A375 (cell line): ENCODE results near the gene ICAM3. TPM values are rescaled to one million over a fixed set of nuclear protein-coding genes. Genes with fewer than 3 reads are reported as not detected.

Experiments used
- small RNA-seq: library from RNA; depleted of rRNA; stranded (forward); fragments of <200 nt; gene quantifications from one replicate; pipeline ENCODE3, GENCODE V24; 2014
- total RNA-seq: library from RNA; depleted of rRNA; stranded (reverse); fragments of >200 nt; shearing (Covaris generic); gene quantifications from 2 replicates; pipeline ENCODE4 v1.2.3, GENCODE V29; 2014; rRNA removed

Gene ICAM3, protein sequence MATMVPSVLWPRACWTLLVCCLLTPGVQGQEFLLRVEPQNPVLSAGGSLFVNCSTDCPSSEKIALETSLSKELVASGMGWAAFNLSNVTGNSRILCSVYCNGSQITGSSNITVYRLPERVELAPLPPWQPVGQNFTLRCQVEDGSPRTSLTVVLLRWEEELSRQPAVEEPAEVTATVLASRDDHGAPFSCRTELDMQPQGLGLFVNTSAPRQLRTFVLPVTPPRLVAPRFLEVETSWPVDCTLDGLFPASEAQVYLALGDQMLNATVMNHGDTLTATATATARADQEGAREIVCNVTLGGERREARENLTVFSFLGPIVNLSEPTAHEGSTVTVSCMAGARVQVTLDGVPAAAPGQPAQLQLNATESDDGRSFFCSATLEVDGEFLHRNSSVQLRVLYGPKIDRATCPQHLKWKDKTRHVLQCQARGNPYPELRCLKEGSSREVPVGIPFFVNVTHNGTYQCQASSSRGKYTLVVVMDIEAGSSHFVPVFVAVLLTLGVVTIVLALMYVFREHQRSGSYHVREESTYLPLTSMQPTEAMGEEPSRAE
- total RNA-seq, result 12.8 and 19.7 TPM in 2 replicates

DNA sequence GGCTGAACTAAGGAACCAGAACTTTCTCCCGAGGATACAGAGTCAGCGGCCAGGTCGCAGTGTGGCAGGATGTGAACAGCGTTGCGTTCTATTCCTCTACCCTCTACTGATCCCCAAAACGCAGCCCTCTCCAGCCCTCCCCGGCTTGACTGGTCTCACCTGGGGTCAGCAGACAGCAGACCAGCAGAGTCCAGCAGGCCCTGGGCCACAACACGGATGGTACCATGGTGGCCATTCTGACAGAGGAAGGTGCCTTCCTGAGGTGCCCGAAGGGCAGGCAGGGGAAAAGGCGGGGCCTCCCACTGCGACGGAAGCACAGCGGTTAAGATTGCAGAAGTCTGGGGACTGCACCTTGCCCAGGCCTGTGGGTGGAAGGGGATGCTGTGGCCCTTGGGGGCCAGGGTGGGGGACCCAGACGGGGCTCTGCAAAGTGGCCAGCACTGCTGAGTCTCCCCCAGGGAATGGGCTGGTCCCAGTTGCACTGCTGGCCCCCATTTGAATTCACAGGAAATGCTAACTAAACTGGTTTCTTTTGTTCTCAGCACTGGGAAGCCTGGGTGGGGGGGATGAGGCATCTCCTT, at the start of gene ICAM3:
ICAM3 (minus strand) TSS at position 245 of the 581 bp plus-strand sequence; CDS start at position 235, 10 bp downstream.

DNA sequence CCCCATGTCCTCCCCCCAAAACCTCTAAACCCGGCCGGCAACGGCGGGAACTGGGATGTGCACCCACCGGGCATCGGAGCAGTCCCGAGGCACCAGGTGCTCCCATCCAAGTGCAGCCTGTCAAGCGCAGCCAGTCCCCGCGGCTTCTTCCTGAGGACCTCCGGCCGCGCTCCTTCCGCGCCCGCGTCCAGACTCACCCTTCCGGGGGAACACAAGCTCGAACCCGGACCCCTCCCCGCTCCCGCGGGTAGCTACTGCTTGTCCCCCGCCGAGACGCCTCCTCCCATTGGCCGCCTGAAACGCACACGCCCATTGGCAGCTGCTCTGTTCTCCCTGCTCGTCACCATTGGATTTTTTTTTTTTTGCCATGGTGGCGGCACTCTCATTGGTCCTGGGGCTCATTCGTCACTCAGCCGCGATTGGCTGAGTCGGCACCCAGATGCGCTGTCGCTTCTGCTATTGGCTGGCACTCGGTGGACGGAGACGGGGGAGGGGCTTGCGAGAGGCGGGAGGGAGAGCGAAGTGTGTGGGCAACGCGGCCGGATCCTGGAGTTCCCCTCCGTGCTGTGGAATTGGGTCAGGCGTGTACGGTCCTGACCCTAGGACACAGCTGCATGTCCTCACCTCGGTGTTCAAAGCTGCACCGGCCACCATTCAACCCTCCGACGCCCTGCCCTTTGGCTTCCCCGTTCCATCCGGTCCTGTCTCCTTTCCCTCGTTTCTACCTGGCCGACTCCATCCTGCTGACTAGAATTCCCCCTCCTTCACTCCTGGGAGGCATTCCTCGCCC, 41.1 kb upstream of the ICAM3 start, which contains the start of gene TYK2:
TYK2 (minus strand) TSS at position 260 of the 790 bp plus-strand sequence. CDS start 2,166 bp downstream, outside the sequence.

DNA sequence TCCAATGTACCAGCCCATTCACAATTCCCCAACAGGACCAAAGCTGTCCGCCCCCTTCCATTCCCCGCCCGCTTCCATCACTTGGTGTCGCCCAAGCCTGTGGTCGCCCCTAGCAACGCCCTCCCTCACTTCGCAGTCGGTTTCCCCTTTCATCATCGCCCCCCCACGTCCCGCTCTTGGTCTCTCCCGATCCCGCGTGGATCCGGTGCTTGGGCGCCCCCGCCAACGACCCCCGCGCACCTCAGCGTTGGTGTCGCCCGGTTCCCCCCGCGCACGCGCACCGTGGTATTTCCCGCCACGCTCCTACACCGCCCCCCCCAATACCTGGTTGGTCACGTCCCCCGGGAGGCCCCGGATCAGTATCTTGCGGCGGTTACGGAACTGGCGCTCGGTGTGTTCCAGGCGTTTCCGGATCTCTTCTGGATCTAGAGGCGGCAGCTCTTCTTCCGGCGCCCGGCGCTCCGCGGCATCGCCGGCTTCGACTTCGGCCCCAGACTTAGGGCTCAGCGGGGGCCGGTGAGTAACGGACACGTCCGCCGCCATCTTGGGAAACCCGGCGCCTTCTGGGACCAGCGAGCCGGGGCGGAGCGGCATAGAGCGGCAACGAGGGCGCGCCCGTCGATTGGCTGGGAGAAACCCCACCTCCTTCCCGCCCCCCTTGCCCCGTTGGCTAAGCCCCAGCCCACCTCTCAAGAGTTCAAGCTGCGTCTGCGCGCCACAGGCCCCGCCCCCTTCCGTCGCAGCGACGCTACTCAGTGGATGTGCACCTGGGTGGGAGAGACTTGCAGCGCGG, 6.3 kb downstream of the ICAM3 start, which contains the start of gene RAVER1:
RAVER1 (minus strand) TSS at position 565 of the 793 bp plus-strand sequence; CDS start at position 543, 22 bp downstream.

DNA sequence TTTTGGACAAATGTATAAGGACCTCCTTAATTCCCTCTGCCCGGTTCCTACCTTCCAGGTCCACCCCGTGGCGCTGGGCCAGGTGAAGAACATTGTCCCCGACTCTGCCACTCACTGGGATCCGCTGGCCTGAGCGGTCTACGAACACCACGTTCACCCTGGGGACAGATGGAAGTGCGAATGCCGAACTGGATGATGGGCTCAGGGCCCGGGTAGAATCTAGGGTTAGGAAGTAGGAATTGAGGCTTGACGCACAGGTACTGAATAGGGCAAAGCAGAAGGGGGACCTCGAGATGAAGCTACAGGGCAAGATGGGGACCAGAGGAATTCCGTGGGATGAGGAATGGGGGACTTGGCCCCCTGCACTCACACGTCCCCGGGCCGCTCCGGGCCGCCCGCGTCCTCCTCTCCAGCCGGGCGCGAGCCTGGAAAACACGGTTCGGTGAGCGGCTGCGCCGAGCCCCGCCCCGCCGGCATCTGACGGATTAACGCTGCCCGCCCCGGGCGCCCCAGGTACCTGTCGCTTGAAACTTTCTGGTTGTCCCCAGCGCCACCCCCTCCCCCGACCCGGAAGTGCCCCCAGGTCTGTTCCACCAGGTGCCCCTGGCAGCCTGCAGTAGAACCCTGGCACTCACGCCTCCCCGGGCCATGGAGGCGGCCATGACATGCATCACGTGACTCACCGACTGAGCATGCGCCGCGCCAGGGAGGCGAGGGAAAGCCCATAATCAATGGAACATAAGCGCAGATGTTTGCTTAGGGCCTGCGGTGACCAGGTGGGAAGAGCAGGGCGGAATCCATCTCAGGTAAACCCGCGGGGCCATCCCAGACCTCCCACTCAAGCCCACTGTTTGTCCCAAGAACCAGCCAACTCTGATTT, 23.8 kb downstream of the ICAM3 start, which contains the start of gene FDX2:
FDX2 (minus strand) TSS at position 681 of the 880 bp plus-strand sequence; CDS start at position 662, 19 bp downstream.

DNA sequence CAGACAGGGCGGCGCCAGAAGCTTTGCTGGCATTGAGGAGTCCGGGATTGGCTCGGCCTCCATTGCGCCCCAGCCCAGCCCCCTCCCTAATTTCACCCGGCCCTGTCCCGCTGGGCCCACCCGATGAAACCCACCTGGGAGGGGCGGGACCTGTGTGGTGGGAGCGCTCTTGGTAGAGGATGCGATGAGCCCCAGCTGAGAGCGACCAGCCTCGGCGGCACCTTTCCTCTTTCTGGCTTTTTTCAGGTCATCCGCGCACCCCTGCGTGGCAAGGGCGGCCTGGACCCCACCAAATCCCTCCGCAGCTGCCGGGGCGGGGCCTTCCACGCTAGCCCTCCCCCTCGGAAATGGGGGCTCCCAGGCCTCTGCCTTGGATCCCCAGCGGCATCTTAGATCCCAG, 30.0 kb downstream of the ICAM3 start, which contains the start of gene ZGLP1:
ZGLP1 (minus strand) TSS at position 393 of the 400 bp plus-strand sequence.

DNA sequence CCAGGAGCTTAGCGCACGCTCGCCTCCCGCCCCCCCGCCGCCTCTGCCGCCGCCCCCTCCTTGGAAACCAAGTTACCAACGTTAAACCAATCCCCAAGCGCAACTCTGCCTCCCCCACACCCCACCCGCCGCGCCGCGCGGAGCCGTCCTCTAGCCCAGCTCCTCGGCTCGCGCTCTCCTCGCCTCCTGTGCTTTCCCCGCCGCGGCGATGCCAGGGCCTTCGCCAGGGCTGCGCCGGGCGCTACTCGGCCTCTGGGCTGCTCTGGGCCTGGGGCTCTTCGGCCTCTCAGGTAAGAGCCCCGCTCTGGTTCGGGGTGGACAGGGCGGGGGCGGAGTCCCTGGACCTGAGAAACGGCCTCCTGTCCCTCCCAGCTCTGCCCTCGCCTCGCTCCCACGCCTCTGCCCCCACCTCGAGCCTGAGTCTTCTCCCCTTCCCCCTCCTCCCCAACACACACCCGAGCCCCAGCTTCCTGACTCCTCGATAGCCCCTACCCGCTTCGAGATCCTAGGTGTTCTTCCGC, 49.5 kb downstream of the ICAM3 start, which contains the start of gene ICAM5:
ICAM5 (plus strand) TSS at position 117 of the 521 bp plus-strand sequence; CDS start at position 209, 92 bp downstream.

DNA sequence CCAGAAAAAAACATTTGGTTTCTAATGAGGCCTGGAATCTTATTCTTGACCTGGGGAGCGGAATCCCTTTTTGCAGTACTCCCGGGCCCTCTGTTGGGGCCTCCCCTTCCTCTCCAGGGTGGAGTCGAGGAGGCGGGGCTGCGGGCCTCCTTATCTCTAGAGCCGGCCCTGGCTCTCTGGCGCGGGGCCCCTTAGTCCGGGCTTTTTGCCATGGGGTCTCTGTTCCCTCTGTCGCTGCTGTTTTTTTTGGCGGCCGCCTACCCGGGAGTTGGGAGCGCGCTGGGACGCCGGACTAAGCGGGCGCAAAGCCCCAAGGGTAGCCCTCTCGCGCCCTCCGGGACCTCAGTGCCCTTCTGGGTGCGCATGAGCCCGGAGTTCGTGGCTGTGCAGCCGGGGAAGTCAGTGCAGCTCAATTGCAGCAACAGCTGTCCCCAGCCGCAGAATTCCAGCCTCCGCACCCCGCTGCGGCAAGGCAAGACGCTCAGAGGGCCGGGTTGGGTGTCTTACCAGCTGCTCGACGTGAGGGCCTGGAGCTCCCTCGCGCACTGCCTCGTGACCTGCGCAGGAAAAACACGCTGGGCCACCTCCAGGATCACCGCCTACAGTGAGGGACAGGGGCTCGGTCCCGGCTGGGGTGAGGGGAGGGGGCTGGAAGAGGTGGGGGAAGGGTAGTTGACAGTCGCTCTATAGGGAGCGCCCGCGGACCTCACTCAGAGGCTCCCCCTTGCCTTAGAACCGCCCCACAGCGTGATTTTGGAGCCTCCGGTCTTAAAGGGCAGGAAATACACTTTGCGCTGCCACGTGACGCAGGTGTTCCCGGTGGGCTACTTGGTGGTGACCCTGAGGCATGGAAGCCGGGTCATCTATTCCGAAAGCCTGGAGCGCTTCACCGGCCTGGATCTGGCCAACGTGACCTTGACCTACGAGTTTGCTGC, 52.4 kb downstream of the ICAM3 start, which contains the start of gene ICAM4:
ICAM4 (plus strand) TSS at position 153 of the 935 bp plus-strand sequence; CDS start at position 211, 58 bp downstream.

Small RNA genes within 50 kb of the gene (small RNA-seq; reads per million reads assigned to genes)
- gene AC011511.1 (not detected), gene AC011511.4 (not detected)

Other genes with a start within 250 kb of the ICAM3 start
- 0.34 and 0.94 TPM in 2 replicates for gene ANGPTL6, start 236.9 kb downstream of the ICAM3 start, total RNA-seq
- gene PPAN, start 233.3 kb downstream of the ICAM3 start, total RNA-seq, result 119 and 135 TPM in 2 replicates
- 20.8 and 21.1 TPM in 2 replicates for gene P2RY11, start 227.9 kb downstream of the ICAM3 start, total RNA-seq
- 698 and 733 TPM in 2 replicates for gene EIF3G, start 219.7 kb downstream of the ICAM3 start, total RNA-seq
- gene DNMT1, start 144.7 kb downstream of the ICAM3 start, total RNA-seq, result 221 and 236 TPM in 2 replicates
- gene S1PR2, start 108.3 kb downstream of the ICAM3 start, total RNA-seq, result 18.5 and 21.3 TPM in 2 replicates
- 144 and 170 TPM in 2 replicates for gene MRPL4, start 87.4 kb downstream of the ICAM3 start, total RNA-seq
- gene ICAM1, start 68.5 kb downstream of the ICAM3 start, total RNA-seq, result 24.8 and 28.8 TPM in 2 replicates
- gene ICAM4, start 52.7 kb downstream of the ICAM3 start, total RNA-seq, result 0.30 and 0.58 TPM in 2 replicates
- gene ICAM5, start 49.7 kb downstream of the ICAM3 start, total RNA-seq, result 20.3 TPM in 2 replicates
- gene ZGLP1, start 29.8 kb downstream of the ICAM3 start, total RNA-seq, result 1.0 and 2.4 TPM in 2 replicates
- 38.9 and 43.2 TPM in 2 replicates for gene FDX2, start 23.6 kb downstream of the ICAM3 start, total RNA-seq
- 40.7 and 50.4 TPM in 2 replicates for gene RAVER1, start 6.1 kb downstream of the ICAM3 start, total RNA-seq
- gene TYK2, start 40.9 kb upstream of the ICAM3 start, total RNA-seq, result 141 and 161 TPM in 2 replicates
- gene CDC37, start 63.9 kb upstream of the ICAM3 start, total RNA-seq, result 639 and 659 TPM in 2 replicates
- gene PDE4A, start 80.9 kb upstream of the ICAM3 start, total RNA-seq, result 4.5 and 4.9 TPM in 2 replicates
- 69.0 and 75.7 TPM in 2 replicates for gene KEAP1, start 163.7 kb upstream of the ICAM3 start, total RNA-seq
- gene S1PR5, start 177.8 kb upstream of the ICAM3 start, total RNA-seq, result 1.9 and 3.9 TPM in 2 replicates
- 49.4 and 49.9 TPM in 2 replicates for gene ATG4D, start 204.3 kb upstream of the ICAM3 start, total RNA-seq
- gene KRI1, start 226.4 kb upstream of the ICAM3 start, total RNA-seq, result 58.0 and 61.9 TPM in 2 replicates
- gene CDKN2D, start 229.4 kb upstream of the ICAM3 start, total RNA-seq, result 16.3 and 17.4 TPM in 2 replicates
- gene AP1M2, start 247.7 kb upstream of the ICAM3 start, total RNA-seq, result 4.1 and 5.6 TPM in 2 replicates